ENCODE measurements around the gene SLC10A3. TPM values are rescaled to one million over a fixed set of nuclear protein-coding genes. Genes with fewer than 3 reads are reported as not detected.

SLC10A3 gene
- polyA plus RNA-seq, 1 of the 3 experiments (the other 2 are of a cell fraction) = 29.7 TPM

GRCh38 chrX:154460326-154460725, 30.1 kb downstream of the SLC10A3 start:
- ChIA-PET POLR2A (interaction anchor here (0.6 to 2.1 kb wide), 4 partner anchors 13 to 62 kb away, joined by 3 to 8 read pairs (median 4); partner anchors contain the start of genes RPL10 and UBL4A), CTCF (interaction anchor here (1.3 to 1.5 kb wide), 4 partner anchors 13 to 74 kb away, joined by 3 read pairs; no protein-coding TSS in a partner anchor)
- peaks cover 0 to 12% of the 10 kb centered on the region in 2 experiments; a peak in 1 of 4 replicates for H3K4me1 ChIP-seq (ENCODE audit: control insufficient read depth in 1 of 2, insufficient read depth in 2 of 2, low read depth in 1 of 2, low read length in 1 of 2)
- H4K20me1 ChIP-seq (ENCODE audit: insufficient read depth) = peaks cover 36% of the 10 kb centered on the region
- H3K4me3 ChIP-seq (ENCODE audit: low read depth in 2 of 2, low read length in 1 of 2) = peak overlapping the region in 1 of 2 experiments; percentile 67; a peak in 1 of 4 replicates
- no peak overlapping the region for H3K9ac ChIP-seq
- H3F3A ChIP-seq (replicated peaks; ENCODE audit: insufficient read depth) = peaks cover 4% of the 10 kb centered on the region
- DNase-seq = peak; percentile 57
- H3K27me3 ChIP-seq (ENCODE audit: insufficient read depth) = no peaks in the 10 kb centered on the region
- no peaks in the 10 kb centered on the region for H3K9me2 ChIP-seq
- TF ChIP-seq USF1 (IDR thresholded peaks at IDR 0.05; ENCODE audit: borderline replicate concordance, low read depth) (no peak), JUND (IDR thresholded peaks at IDR 0.05) (no peak), EP300 (IDR thresholded peaks at IDR 0.05; ENCODE audit: borderline replicate concordance in 1 of 2, low read depth in 1 of 2, low read length in 1 of 2) (no peak), FOXM1 (IDR thresholded peaks at IDR 0.05; ENCODE audit: low read depth) (no peak), ELF1 (IDR thresholded peaks at IDR 0.05) (no peak), RFX5 (IDR thresholded peaks at IDR 0.05; ENCODE audit: low read length) (no peak), IRF3 (IDR thresholded peaks at IDR 0.05; ENCODE audit: low read depth, low read length) (no peak), REST (IDR thresholded peaks at IDR 0.05; ENCODE audit: low read depth, low read length) (no peak), NRF1 (IDR thresholded peaks at IDR 0.05; ENCODE audit: low read depth, low read length) (no peak), EZH2phosphoT487 (IDR thresholded peaks at IDR 0.05; ENCODE audit: borderline replicate concordance, low read depth) (no peak)
- WGBS (ENCODE audit: low lambda C conversion rate) = 77% methylated on average over 3 of the region's 26 CpGs
- no peaks in the 10 kb centered on the region for H3K9me3 ChIP-seq
- H2AFZ ChIP-seq (ENCODE audit: low read depth) = no peak overlapping the region
- H3K4me2 ChIP-seq = peak overlapping the region; percentile 82; the same call in 1 of the 2 replicates
- peaks cover 0 to 15% of the 10 kb centered on the region in 2 experiments for H3K36me3 ChIP-seq (replicated peaks in 1 of 2; ENCODE audit: control insufficient read depth in 1 of 2, insufficient read depth in 2 of 2, low read length in 1 of 2)
- no peak overlapping the region; a peak in 1 of 4 replicates for H3K27ac ChIP-seq (ENCODE audit: low read depth in 2 of 2, low read length in 1 of 2)
- H3K79me2 ChIP-seq (ENCODE audit: insufficient read depth) = peaks cover 35% of the 10 kb centered on the region

GRCh38 chrX:154459832-154460231, 30.6 kb downstream of the SLC10A3 start:
- ChIA-PET POLR2A (interaction anchor here (0.8 to 2.1 kb wide), 6 partner anchors 15 to 59 kb away, joined by 3 to 8 read pairs (median 4); partner anchors contain the start of genes LAGE3 and UBL4A), CTCF (interaction anchor here (0.9 to 1.5 kb wide), 5 partner anchors 14 to 74 kb away, joined by 3 to 4 read pairs (median 3); partner anchors contain the start of gene UBL4A)
- TF ChIP-seq TCF12 (IDR thresholded peaks at IDR 0.05) (no peak), RXRA (IDR thresholded peaks at IDR 0.05; ENCODE audit: borderline replicate concordance, low read depth) (no peak), SMC3 (IDR thresholded peaks at IDR 0.05; ENCODE audit: low read depth, low read length) (no peak), POLR2AphosphoS5 (IDR thresholded peaks at IDR 0.05; ENCODE audit: low read depth, low read length) (no peak), YY1 (IDR thresholded peaks at IDR 0.05; ENCODE audit: low read depth) (no peak), USF2 (IDR thresholded peaks at IDR 0.05; ENCODE audit: borderline replicate concordance, low read depth, low read length) (no peak), FOSL2 (IDR thresholded peaks at IDR 0.05; ENCODE audit: borderline replicate concordance, low read depth) (no peak), FOXJ3 (CRISPR knock-in tag; IDR thresholded peaks at IDR 0.05) (no peak), MXI1 (IDR thresholded peaks at IDR 0.05; ENCODE audit: low read depth, low read length) (no peak), RCOR1 (IDR thresholded peaks at IDR 0.05; ENCODE audit: low read length) (no peak), RFX5 (IDR thresholded peaks at IDR 0.05; ENCODE audit: low read length) (no peak), EP300 (IDR thresholded peaks at IDR 0.05; ENCODE audit: borderline replicate concordance in 1 of 2, low read depth in 1 of 2, low read length in 1 of 2) (no peak)
- Histone ChIP-seq H3K4me3 (ENCODE audit: low read depth in 2 of 2, low read length in 1 of 2) (peak overlapping the region; percentile 66 to 67; a peak in 3 of 4 replicates), H3K9ac (peak overlapping the region; percentile 68; the same call in 1 of the 2 replicates), H3K27ac (ENCODE audit: low read depth in 2 of 2, low read length in 1 of 2) (no peak overlapping the region), H3K27me3 (ENCODE audit: insufficient read depth) (no peaks in the 10 kb centered on the region), H3K4me2 (peak overlapping the region; percentile 82), H3K36me3 (replicated peaks in 1 of 2; ENCODE audit: control insufficient read depth in 1 of 2, insufficient read depth in 2 of 2, low read length in 1 of 2) (peaks cover 0 to 12% of the 10 kb centered on the region in 2 experiments), H3K4me1 (ENCODE audit: control insufficient read depth in 1 of 2, insufficient read depth in 2 of 2, low read depth in 1 of 2, low read length in 1 of 2) (peaks cover 0 to 12% of the 10 kb centered on the region in 2 experiments; a peak in 1 of 4 replicates), H3K79me2 (ENCODE audit: insufficient read depth) (peaks cover 35% of the 10 kb centered on the region), H2AFZ (ENCODE audit: low read depth) (no peak overlapping the region), H3K9me3 (no peaks in the 10 kb centered on the region), H3F3A (replicated peaks; ENCODE audit: insufficient read depth) (peaks cover 4% of the 10 kb centered on the region), H3K9me2 (no peaks in the 10 kb centered on the region), H4K20me1 (ENCODE audit: insufficient read depth) (peaks cover 36% of the 10 kb centered on the region)
- WGBS (ENCODE audit: low lambda C conversion rate) = 58% methylated on average over 4 of the region's 14 CpGs
- peak; percentile 74 for DNase-seq
